COLO668 (cell line): ENCODE data around the gene DLG2.
"Not testable (repeated sequence)": the region's sequence is repeated elsewhere in the genome, so short reads cannot be mapped to it uniquely, and the experiment has no call there.

Source experiments
- DNase-seq: peaks from one replicate; lab custom pipeline; 2025; ENCODE audit not compliant: unreplicated experiment; lab: John Stamatoyannopoulos, UW

Gene DLG2

GRCh38 chr11:85123752-85124231, 503.4 kb downstream of the DLG2 start:
- no peak for DNase-seq

- no peak for DNase-seq
Observed at GRCh38 chr11:85118151-85118550, 509.0 kb downstream of the DLG2 start.

GRCh38 chr11:85115798-85116197, 511.3 kb downstream of the DLG2 start:
- DNase-seq = no peak

GRCh38 chr11:85114786-85115185, 512.4 kb downstream of the DLG2 start:
- no peak for DNase-seq

- DNase-seq = not testable (repeated sequence)
Observed at GRCh38 chr11:85110246-85110645, 516.9 kb downstream of the DLG2 start.

- DNase-seq = no peak
Observed at GRCh38 chr11:85109141-85109540, 518.0 kb downstream of the DLG2 start.

GRCh38 chr11:85105868-85106267, 521.3 kb downstream of the DLG2 start:
- DNase-seq = no peak

GRCh38 chr11:85099522-85099921, 527.6 kb downstream of the DLG2 start:
- no peak for DNase-seq

GRCh38 chr11:85098996-85099395, 528.1 kb downstream of the DLG2 start:
- DNase-seq = no peak

- no peak for DNase-seq
Observed at GRCh38 chr11:85096939-85097338, 530.2 kb downstream of the DLG2 start.

GRCh38 chr11:85095239-85095638, 531.9 kb downstream of the DLG2 start:
- DNase-seq = no peak

- DNase-seq = no peak
Observed at GRCh38 chr11:85094795-85095194, 532.3 kb downstream of the DLG2 start.

- no peak for DNase-seq
Observed at GRCh38 chr11:85089654-85090053, 537.5 kb downstream of the DLG2 start.

GRCh38 chr11:85088286-85088685, 538.9 kb downstream of the DLG2 start:
- DNase-seq = no peak

- DNase-seq = no peak
Observed at GRCh38 chr11:85086504-85087284, 540.5 kb downstream of the DLG2 start.

GRCh38 chr11:85076535-85077330, 550.4 kb downstream of the DLG2 start:
- peak; percentile 25 for DNase-seq

GRCh38 chr11:85062659-85063058, 564.5 kb downstream of the DLG2 start:
- DNase-seq = no peak

GRCh38 chr11:85052636-85053035, 574.5 kb downstream of the DLG2 start:
- DNase-seq = no peak

GRCh38 chr11:85048801-85049200, 578.3 kb downstream of the DLG2 start:
- no peak for DNase-seq

- no peak for DNase-seq
Observed at GRCh38 chr11:85045716-85046115, 581.4 kb downstream of the DLG2 start.

- DNase-seq = no peak
Observed at GRCh38 chr11:85044911-85045310, 582.2 kb downstream of the DLG2 start.

GRCh38 chr11:85042361-85042760, 584.8 kb downstream of the DLG2 start:
- no peak for DNase-seq
